HS-5 (cell line): ENCODE data around the gene KLHL12.
"Not testable (repeated sequence)": the region's sequence is repeated elsewhere in the genome, so short reads cannot be mapped to it uniquely, and the experiment has no call there.

Source experiments
- DNase-seq: peaks from one replicate; pipeline ENCODE4 v3.0.0-alpha.2; 2012; ENCODE audit warnings: low read depth

Gene KLHL12

GRCh38 chr1:202951437-202951836, 24.4 kb upstream of the KLHL12 start:
- DNase-seq: no peak

- DNase-seq: no peak
Measured at GRCh38 chr1:202945483-202945882, 18.4 kb upstream of the KLHL12 start.

DNA sequence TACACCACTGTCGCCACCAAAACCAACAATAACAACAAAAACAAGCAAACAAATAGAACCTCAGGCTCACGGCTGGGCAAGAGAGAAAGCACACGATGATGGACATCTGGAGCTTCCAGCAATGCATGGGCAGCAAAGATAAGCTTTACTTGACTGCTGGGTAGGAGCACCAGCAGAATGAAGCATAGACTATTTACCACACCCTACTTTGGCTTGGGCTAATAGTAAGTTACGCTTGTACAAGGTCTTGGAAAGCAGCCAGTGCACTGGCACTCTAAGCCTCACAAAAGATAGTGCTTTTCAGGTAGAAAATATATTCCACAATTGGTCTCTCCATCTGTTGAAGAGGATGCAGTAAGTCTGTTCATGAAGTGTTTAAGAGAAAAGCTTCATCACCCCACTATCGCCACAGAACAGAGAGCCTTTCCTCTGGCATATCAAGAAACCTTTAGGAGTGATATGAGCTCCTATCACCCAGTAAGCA, 17.4 kb upstream of the KLHL12 start:
- no peak for DNase-seq

GRCh38 chr1:202942426-202942825, 15.4 kb upstream of the KLHL12 start:
- DNase-seq: no peak

GRCh38 chr1:202941372-202941771, 14.3 kb upstream of the KLHL12 start:
- DNase-seq: no peak

GRCh38 chr1:202940561-202940960, 13.5 kb upstream of the KLHL12 start:
- no peak for DNase-seq

GRCh38 chr1:202938287-202938925, 11.4 kb upstream of the KLHL12 start:
- no peak for DNase-seq

GRCh38 chr1:202936409-202936808, 9.4 kb upstream of the KLHL12 start:
- not testable (repeated sequence) for DNase-seq

- no peak for DNase-seq
Measured at GRCh38 chr1:202935844-202936243, 8.8 kb upstream of the KLHL12 start.

GRCh38 chr1:202934755-202935154, 7.7 kb upstream of the KLHL12 start:
- no peak for DNase-seq

DNA sequence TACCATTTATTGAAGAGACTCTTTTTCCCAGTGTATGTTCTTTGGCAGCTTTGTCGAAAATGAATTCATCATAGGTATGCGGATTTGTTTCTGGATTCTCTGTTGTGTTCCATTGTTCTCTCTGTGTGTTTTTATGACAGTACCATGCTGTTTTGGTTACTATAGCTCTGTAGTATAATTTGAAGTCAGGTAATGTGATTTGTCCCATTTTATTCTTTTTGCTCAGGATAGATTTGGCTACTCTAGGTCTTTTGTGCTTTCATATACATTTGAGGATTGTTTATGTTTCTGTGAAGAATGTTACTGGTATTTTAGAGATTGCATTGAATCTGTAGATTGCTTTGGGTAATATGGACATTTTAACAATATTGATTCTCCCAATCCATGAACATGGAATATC, 5.4 kb upstream of the KLHL12 start:
- DNase-seq: no peak

- no peak for DNase-seq
Measured at GRCh38 chr1:202923533-202923932, 3.5 kb downstream of the KLHL12 start.

- DNase-seq: no peak
Measured at GRCh38 chr1:202919615-202920014, 7.4 kb downstream of the KLHL12 start.

DNA sequence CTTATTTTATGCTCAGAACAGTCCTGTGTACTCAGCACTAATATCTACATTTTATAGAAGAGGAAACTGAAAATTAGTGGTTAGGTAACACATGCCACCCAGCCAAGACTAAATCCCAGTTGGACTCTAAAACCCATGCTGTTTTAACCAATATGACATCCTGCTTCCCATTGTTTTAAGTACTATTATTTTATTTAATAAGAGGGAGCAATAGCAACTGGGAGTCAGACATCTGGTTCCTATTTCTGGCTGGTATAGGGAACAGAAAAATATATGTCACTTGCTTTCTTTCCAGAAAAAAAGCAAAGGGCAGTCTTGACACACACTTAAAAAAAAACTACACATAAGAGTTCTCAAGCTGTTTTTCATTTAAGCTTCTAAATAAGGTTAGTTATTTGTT, 11.9 kb downstream of the KLHL12 start:
- no peak for DNase-seq

DNA sequence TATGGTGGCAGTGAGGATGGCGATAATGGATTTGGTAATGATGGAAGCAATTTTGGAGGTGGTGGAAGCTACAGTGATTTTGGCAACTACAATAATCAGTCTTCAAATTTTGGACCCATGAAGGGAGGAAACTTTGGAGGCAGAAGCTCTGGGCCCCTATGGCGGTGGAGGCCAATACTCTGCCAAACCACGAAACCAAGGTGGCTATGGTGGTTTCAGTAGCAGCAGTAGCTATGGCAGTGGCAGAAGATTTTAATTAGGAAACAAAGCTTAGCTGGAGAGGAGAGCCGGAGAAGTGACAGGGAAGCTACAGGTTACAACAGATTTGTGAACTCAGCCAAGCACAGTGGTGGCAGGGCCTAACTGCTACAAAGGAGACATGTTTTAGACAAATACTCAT, 14.6 kb downstream of the KLHL12 start:
- not testable (repeated sequence) for DNase-seq

DNA sequence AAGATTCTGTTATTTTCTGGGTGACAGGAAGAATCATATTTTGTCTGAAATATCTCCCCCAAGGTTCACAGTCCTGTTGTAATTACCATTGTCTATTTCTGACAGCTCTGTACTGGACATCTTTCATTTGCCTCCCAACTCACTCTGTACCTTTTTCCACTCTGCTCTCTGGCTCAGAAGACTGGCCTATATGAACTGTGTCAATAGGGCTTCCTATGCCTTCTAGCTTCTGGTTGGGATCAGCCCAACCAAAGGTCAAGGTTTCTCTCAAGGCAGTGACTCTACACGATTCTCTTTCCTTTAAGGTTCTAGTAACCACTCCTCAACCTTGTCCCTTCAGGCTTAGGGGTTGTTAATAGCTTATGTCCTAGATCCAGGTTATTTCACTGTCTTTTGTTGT, 17.5 kb downstream of the KLHL12 start:
- DNase-seq: no peak

- DNase-seq: no peak
Measured at GRCh38 chr1:202908998-202909397, 18.0 kb downstream of the KLHL12 start.

DNA sequence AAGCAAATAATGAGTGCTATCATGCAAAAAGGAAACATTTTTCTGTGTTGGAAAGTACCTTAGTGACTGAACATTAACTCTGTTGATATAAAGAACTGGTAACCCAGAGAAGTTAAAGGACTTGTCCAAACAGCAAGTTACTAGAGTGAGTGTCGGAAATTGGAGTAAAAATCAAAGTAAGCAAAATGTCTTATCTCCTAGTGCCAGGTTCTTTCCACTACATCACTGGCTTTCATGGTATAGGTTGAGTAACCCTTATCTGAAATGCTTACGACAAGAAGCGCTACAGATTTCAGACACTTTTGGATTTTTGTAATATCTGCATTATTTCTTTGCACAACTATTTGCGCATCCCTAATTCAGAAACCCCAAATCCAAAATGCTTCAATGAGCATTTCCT, 21.7 kb downstream of the KLHL12 start:
- no peak for DNase-seq

GRCh38 chr1:202903808-202904207, 23.2 kb downstream of the KLHL12 start:
- DNase-seq: not testable (repeated sequence)

GRCh38 chr1:202901555-202901954, 25.5 kb downstream of the KLHL12 start:
- no peak for DNase-seq

GRCh38 chr1:202892501-202892900, 34.5 kb downstream of the KLHL12 start:
- no peak for DNase-seq

DNA sequence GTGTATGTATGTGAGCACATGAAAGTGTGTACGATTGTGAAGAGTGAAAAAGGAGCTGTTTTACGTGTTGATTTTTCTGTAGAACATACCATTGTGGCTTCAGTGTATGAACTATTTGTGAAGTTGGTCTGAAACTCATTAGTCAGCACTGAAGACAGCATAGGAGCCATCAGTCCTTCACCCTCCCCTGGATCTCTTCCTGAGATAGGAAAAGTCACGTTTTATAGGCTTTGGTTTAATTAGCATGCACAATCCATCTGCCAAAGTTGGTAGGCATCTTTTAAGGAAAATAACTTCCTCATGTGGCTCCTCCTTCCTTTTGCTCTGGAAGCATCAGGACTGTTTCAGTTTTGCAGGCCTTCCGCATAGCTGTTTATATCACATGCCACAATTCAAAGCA, 36.6 kb downstream of the KLHL12 start:
- DNase-seq: no peak

DNA sequence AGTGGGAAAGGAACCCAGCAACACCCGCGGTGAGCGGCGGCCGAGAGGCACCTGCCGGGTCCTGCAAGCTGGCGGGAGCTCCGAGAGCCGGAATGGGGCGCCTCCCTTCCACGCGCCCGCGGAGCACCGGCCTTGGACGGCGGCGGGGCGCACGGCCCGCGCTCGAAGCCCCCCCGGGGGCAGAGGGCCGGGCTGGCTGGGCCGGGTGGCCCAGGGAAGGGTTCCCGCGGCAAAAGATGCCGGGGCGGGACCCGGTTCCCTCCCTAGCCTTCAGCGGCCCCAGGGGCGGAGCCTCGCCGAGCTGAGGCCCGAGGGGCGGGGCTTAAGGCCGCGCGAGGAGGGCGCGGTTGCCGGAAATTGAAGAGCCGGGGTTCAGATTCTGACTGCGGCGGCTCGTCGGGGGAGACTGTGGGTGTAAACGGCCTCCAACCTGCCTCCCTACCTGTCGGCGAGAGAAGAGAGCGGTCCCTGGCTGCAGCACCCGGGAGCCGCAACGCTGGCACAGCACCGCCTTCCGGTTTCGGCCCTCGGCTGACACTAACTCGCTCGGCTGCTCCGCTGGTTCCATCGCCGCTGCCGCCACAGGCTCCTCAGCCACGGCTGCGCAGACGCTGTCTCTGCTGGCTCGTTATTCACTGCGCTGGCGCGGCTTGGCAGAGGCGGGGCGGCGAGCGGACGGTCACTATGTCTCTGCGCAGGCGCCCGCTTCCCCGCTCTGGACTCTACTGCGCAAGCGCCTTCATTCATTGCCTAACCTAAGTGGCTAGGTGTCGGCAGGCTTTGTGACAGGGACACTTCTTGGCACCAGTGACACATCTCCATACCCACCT, 38.3 kb downstream of the KLHL12 start, which contains the start of gene RABIF:
TSS of gene RABIF (minus strand) at position 619 of the 830 bp plus-strand sequence. CDS start at position 568, 51 bp downstream.
- DNase-seq: peak; percentile 76

DNA sequence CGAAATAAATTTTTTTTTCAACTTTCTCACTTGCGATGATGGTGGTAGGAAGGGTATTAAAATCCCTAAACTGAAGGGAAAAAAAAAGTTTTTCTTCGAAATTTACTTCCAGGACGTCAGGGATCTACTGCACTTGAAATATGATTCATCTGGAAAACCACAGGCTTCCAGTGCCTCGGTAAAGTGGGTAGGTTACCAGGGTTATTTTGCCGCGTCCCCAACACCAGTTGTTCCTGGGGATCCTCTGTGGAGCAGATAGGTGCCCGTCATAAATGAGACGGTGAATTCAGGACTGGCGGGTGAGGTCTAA, 38.9 kb downstream of the KLHL12 start:
- peak; percentile 35 for DNase-seq
